Suprapubic skin (tissue), 4 donors: ENCODE results near the gene BNC2. TPM values are rescaled to one million over a fixed set of nuclear protein-coding genes. Genes with fewer than 3 reads are reported as not detected.

Experiments used
- DNase-seq, 2 donors: peaks; one replicate each; pipeline ENCODE4 v3.0.0-alpha.2; 2019; ENCODE audit warnings: low spot score in 2 of 2
- H3K27ac ChIP-seq: fragments of 200-600 bp; sonication (generic); one replicate; pipeline ENCODE4 v1.5.1; 2019
- H3K27me3 ChIP-seq: fragments of 200-600 bp; sonication (generic); one replicate; pipeline ENCODE4 v1.5.1; 2019
- H3K36me3 ChIP-seq: fragments of 200-600 bp; sonication (generic); one replicate; pipeline ENCODE4 v1.5.1; 2019
- H3K4me1 ChIP-seq: fragments of 200-600 bp; sonication (generic); one replicate; pipeline ENCODE4 v1.5.1; 2019
- H3K4me3 ChIP-seq: fragments of 200-600 bp; sonication (generic); one replicate; pipeline ENCODE4 v1.5.1; 2019; ENCODE audit warnings: mild to moderate bottlenecking
- H3K9me3 ChIP-seq: fragments of 200-600 bp; sonication (generic); one replicate; pipeline ENCODE4 v1.5.1; 2019
- CTCF ChIP-seq, 2 donors: fragments of 200-600 bp in 1 of 2; fragments of 450-650 bp in 1 of 2; sonication (generic) in 1 of 2; IDR thresholded peaks; one replicate each; pipeline ENCODE4 v1.5.1; 2016 to 2019; ENCODE audit warnings: antibody characterized with exemption in 2 of 2, mild to moderate bottlenecking in 1 of 2, moderate library complexity in 1 of 2
- EP300 ChIP-seq: sonication (generic); formaldehyde crosslinking; IDR thresholded peaks from one replicate; pipeline ENCODE4 v1.6.1; 2017; ENCODE audit warnings: antibody characterized with exemption
- POLR2A ChIP-seq, 2 donors: fragments of 450-650 bp; IDR thresholded peaks; one replicate each; pipeline ENCODE4 v1.6.1; 2017; ENCODE audit warnings: antibody characterized with exemption in 2 of 2, mild to moderate bottlenecking in 2 of 2, moderate library complexity in 2 of 2
- POLR2AphosphoS5 ChIP-seq, 3 donors: sonication (generic); formaldehyde crosslinking; IDR thresholded peaks; one replicate each; pipeline ENCODE4 v1.6.1; 2017; ENCODE audit warnings: antibody characterized with exemption in 3 of 3
- WGBS: methylation state at CpG from one replicate; pipeline ENCODE4 v1.1.5; 2018; 5-methylcytosine and 5-hydroxymethylcytosine counted together
- total RNA-seq, 4 donors: library from RNA; depleted of rRNA; stranded (reverse); fragments of >200 nt; gene quantifications; one replicate each; pipeline ENCODE4 v1.1.0, GENCODE V29; 2016

Gene BNC2
- total RNA-seq, 4 donors from 2014 or later: 6.5 to 12.3 (median 8.9) TPM

GRCh38 chr9:16421532-16421931 lies 448.9 kb downstream of the BNC2 start:
- no peak overlapping the region for H3K27ac ChIP-seq
- TF ChIP-seq POLR2A (IDR thresholded peaks at IDR 0.05) (no peak), EP300 (no peak), CTCF (IDR thresholded peaks at IDR 0.05) (no peak), POLR2AphosphoS5 (IDR thresholded peaks at IDR 0.05) (no peak)
- H3K36me3 ChIP-seq: no peaks in the 10 kb centered on the region
- no peak overlapping the region for H3K4me3 ChIP-seq
- H3K27me3 ChIP-seq: no peaks in the 10 kb centered on the region
- no peaks in the 10 kb centered on the region for H3K4me1 ChIP-seq
- 68% methylated on average over 7 of the region's 7 CpGs for WGBS
- DNase-seq: no peak
- no peaks in the 10 kb centered on the region for H3K9me3 ChIP-seq

- no peaks in the 10 kb centered on the region for H3K27me3 ChIP-seq
- H3K36me3 ChIP-seq: no peaks in the 10 kb centered on the region
- WGBS: 98% methylated on average over 12 of the region's 12 CpGs
- H3K9me3 ChIP-seq: no peaks in the 10 kb centered on the region
- DNase-seq: no peak
- TF ChIP-seq EP300 (no peak), POLR2A (IDR thresholded peaks at IDR 0.05) (no peak), CTCF (IDR thresholded peaks at IDR 0.05) (no peak), POLR2AphosphoS5 (IDR thresholded peaks at IDR 0.05) (no peak)
- no peak overlapping the region for H3K27ac ChIP-seq
- no peaks in the 10 kb centered on the region for H3K4me1 ChIP-seq
- no peak overlapping the region for H3K4me3 ChIP-seq
Observed at GRCh38 chr9:16419124-16419523, 451.3 kb downstream of the BNC2 start.

GRCh38 chr9:16418721-16419120 lies 451.7 kb downstream of the BNC2 start:
- no peak for DNase-seq
- TF ChIP-seq POLR2AphosphoS5 (IDR thresholded peaks at IDR 0.05) (no peak), CTCF (IDR thresholded peaks at IDR 0.05) (no peak), EP300 (no peak), POLR2A (IDR thresholded peaks at IDR 0.05) (no peak)
- Histone ChIP-seq H3K4me1 (no peaks in the 10 kb centered on the region), H3K9me3 (no peaks in the 10 kb centered on the region), H3K4me3 (no peak overlapping the region), H3K27ac (no peak overlapping the region), H3K36me3 (no peaks in the 10 kb centered on the region), H3K27me3 (no peaks in the 10 kb centered on the region)
- 97% methylated on average over 6 of the region's 6 CpGs for WGBS

GRCh38 chr9:16417749-16418148 lies 452.7 kb downstream of the BNC2 start:
- Histone ChIP-seq H3K36me3 (no peaks in the 10 kb centered on the region), H3K4me3 (no peak overlapping the region), H3K27me3 (no peaks in the 10 kb centered on the region), H3K9me3 (no peaks in the 10 kb centered on the region), H3K4me1 (no peaks in the 10 kb centered on the region), H3K27ac (no peak overlapping the region)
- 80% methylated on average over 3 of the region's 3 CpGs for WGBS
- no peak for DNase-seq
- TF ChIP-seq POLR2AphosphoS5 (IDR thresholded peaks at IDR 0.05) (no peak), POLR2A (IDR thresholded peaks at IDR 0.05) (no peak), CTCF (IDR thresholded peaks at IDR 0.05) (no peak), EP300 (no peak)

GRCh38 chr9:16417161-16417560 lies 453.3 kb downstream of the BNC2 start:
- Histone ChIP-seq H3K27ac (no peak overlapping the region), H3K36me3 (no peaks in the 10 kb centered on the region), H3K4me3 (no peak overlapping the region), H3K4me1 (no peaks in the 10 kb centered on the region), H3K9me3 (no peaks in the 10 kb centered on the region), H3K27me3 (no peaks in the 10 kb centered on the region)
- 43% methylated on average over 3 of the region's 3 CpGs for WGBS
- no peak for TF ChIP-seq CTCF (IDR thresholded peaks at IDR 0.05)
- TF ChIP-seq POLR2A (IDR thresholded peaks at IDR 0.05): no peak
- TF ChIP-seq POLR2AphosphoS5 (IDR thresholded peaks at IDR 0.05): no peak
- no peak for TF ChIP-seq EP300
- no peak for DNase-seq
